Stimulated activated CD4-positive, alpha-beta T cell treated with anti-CD3 and anti-CD28 coated beads, Interleukin-15, amount 100 ng/mL, for 1 hour (primary cell): ENCODE measurements around the gene SMAD4.
"Not testable (repeated sequence)": the region's sequence is repeated elsewhere in the genome, so short reads cannot be mapped to it uniquely, and the experiment has no call there.

Source experiments
- DNase-seq, 2 donors: peaks; one replicate each; pipeline ENCODE4 v3.0.0-alpha.2; 2020; ENCODE audit warnings: low read depth in 1 of 2, low spot score in 1 of 2

Gene SMAD4

DNA sequence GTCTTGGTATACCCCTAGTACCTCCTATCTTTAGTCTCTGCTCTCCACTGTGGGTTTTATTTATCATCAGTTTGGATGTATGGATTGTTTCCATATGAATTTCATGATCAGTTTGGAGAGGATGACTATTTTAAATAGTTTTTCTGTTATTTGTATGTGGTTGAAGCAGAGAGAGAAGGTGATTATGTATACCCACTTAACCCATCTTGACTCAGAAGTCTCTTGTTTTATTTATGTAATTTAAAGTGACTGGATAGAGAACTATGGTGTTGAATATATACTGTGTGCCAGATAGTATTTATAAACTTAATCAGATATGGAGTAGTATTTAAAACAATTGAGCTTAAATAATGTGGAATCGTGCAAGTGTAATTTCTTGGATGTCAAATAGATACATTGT lies 39.9 kb downstream of the SMAD4 start:
- DNase-seq: no peak

DNA sequence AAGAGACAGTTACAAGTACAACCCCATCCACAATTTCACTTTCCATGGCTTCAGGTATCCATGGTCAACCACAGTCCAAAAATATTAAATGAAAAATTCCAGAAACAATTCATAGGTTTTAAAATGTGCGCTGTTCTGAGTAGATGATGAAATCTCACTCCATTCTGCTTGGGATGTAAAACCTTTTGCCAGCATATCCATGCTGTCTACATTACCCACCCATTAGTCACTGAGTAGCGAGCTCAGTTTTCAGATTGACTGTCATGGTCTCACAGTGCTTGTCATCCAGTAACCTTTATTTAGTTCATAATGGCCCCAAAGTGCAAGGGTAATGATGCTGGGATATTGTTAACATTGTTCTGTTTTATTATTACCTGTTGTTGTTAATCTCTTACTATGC lies 40.5 kb downstream of the SMAD4 start:
- no peak for DNase-seq

DNA sequence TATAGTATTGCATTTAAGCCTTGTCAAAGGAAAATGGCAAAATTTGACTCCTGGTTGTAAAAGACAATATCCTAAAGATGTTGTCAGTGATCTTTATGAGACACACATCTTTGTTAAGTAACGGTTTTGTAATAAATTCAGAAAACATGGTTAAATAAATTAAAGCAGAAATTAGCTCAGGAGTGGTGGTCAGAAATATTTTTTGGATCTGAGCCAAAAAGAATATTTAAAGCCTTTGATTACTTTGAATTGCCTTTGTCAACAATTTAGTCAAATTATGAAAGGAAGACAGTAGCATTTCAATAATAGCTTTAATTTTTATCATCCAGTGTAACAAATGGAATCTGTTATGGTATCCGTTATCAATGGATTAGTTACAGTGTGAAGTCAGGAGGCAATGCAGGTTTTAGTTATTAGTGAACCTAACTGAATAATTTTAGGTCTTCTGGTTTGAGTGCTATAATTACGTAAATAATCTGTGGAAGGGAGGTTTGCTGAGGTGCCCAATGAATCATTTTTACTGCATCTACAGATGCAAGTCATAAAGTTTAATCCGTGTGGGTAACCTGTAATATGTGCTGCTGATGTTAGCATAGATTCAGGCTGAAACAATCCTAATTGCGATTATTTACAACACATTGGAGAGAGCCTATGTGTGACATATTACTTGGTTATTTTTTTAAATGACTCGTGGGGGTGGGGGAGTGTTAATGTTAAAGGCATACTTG lies 42.7 kb downstream of the SMAD4 start:
- no peak for DNase-seq

DNA sequence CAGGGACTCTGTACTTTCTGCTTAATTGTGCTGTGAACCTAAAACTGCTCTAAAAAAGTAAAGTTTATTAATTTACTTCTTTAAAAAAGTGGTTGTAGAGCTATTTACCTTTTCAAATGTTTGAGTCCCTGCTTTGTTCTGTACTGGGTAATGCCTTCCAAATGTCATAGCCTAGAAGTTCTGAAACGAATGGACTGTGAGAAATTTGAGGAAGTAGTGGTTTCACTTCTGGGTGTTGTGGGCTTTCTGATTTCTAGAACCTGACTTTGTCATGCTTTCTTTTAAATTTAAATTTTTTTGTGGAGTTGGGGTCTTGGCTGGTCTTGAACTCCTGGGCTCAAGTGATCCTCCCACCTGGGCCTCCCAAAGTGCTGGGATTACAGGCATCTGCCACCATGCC lies 44.6 kb downstream of the SMAD4 start:
- no peak for DNase-seq

DNA sequence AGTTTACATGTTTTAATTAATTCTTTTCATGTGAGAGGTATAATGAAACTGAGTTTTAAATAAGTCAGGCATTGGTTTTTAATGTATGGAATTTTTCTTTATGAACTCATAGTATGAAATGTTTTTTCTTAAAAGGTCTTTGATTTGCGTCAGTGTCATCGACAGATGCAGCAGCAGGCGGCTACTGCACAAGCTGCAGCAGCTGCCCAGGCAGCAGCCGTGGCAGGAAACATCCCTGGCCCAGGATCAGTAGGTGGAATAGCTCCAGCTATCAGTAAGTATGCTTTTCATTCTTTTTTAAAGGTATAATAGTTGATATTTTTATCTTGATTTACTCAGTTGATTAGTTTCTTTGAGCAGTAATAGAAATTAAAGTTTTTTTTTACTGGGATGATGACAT lies 46.5 kb downstream of the SMAD4 start:
- no peak for DNase-seq

DNA sequence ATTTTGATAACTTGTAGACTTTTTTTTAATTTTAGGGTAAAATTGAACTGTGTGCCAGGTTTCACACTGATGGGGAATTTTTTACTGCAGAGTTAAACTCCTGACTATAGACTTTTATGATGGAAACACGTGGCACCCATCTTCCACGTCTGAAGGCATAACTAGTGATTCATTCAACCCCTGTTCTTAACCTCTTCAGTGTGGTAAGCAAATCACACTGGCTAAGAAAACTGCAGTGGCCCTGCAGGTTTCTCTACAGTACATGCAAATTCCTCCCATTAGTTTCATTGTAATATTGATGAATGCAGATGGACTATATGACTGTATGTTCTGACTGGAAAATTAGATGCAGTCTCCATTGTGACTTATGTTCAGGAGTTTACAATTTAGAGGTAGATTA lies 47.2 kb downstream of the SMAD4 start:
- no peak for DNase-seq

DNA sequence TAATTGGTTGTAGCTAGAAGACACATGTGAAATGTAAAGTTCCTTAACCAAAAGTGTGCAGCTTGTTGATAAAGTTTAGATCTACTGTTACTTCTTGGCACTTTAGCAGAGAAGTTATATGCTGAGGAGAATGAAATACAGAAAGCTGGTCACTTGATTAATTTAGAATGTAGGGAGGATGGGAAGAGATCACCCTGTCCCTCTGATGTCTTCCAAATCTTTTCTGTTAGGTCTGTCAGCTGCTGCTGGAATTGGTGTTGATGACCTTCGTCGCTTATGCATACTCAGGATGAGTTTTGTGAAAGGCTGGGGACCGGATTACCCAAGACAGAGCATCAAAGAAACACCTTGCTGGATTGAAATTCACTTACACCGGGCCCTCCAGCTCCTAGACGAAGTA lies 48.0 kb downstream of the SMAD4 start:
- no peak for DNase-seq

DNA sequence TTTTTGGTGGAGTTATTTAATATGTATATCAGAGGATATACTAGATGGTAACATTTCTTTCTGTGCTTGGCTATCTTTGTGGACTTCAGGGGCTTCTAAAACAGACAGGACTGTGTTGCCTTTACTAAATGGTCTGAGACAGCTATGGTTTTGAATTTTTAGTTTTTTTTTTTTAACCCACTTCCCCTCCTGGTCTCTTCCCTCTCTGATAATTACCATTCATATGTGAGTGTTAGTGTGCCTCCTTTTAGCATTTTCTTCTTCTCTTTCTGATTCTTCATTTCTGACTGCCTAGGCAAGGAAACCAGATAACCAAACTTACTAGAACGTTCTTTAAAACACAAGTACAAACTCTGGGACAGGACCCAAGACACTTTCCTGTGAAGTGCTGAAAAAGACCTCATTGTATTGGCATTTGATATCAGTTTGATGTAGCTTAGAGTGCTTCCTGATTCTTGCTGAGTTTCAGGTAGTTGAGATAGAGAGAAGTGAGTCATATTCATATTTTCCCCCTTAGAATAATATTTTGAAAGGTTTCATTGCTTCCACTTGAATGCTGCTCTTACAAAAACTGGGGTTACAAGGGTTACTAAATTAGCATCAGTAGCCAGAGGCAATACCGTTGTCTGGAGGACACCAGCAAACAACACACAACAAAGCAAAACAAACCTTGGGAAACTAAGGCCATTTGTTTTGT lies 52.7 kb downstream of the SMAD4 start:
- DNase-seq: no peak

DNA sequence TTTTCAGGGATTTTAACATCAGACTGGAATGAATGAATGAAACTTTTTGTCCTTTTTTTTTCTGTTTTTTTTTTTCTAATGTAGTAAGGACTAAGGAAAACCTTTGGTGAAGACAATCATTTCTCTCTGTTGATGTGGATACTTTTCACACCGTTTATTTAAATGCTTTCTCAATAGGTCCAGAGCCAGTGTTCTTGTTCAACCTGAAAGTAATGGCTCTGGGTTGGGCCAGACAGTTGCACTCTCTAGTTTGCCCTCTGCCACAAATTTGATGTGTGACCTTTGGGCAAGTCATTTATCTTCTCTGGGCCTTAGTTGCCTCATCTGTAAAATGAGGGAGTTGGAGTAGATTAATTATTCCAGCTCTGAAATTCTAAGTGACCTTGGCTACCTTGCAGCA lies 53.4 kb downstream of the SMAD4 start:
- no peak for DNase-seq

DNA sequence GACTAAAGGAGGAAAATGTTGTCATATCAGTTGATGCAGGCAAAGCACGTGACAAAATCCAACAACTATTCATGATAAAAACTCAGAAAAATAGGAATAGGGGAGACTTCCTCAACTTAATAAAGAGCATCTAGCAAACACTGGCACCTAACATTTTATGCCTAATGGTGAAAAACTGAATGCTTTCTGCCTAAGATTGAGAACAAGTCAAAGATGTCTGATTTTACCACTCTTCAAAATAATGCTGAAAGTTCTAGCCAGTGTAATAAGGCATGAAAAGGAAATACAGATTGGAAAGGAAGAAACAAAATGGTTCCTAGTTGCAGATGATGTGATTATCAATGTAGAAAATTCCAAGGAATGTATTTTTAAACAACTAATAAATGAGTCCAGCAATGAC lies 58.4 kb downstream of the SMAD4 start:
- no peak for DNase-seq

DNA sequence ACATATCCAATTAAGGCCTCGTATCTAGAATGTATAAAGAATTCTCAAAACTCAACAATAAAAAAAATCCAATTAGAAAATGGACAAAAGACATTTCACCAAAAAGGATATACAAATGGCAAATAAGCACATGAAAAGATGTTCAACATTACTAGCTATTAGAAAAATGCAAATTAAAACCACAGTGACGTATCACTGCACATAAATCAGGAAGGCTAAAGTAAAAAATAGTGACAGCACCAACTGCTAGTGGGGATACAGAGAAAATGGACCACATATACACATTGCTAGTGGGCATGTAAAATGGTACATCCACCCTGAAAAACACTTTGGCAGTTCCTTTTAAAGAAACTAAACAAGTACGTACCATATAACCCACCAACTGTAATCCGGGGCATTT lies 59.7 kb downstream of the SMAD4 start:
- DNase-seq: no peak

DNA sequence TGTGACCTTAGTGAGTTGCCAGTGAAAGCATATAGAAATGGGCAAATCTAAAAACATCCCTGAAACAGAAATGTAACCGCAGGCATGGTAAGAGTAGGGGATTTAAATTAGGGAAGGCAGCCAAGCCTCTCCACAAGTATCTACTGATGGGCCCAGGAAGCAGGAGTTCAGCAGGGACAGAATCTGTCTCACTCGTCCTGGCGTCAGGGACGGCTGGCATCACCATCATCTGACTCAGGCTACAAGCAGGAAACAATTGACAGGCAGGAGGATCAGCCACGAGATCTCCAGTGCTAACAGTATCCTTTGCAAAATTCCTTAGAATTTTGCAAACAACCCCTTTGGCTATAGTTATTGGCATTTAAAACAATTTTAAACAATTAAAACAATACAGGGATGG lies 61.3 kb downstream of the SMAD4 start:
- no peak for DNase-seq

DNA sequence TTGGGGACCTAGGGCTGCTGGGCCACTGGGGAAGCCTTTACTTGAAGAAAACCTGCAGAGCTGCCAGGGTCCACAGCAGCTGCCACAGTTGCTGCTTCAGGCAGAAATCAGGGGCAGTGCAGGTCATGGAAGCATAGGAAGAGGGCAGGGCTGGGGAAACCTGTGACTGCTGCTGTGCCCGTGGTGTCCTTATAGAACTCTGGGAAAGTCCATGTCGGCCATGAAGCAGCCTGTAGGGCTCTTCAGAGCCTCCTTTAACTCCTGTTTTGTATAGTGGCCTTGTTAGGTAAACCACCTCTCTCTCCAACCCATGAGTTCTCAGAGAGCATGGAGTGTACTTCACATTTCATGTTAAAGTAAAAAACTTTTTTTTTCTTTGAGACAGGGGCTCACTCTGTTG lies 62.1 kb downstream of the SMAD4 start:
- DNase-seq: no peak

DNA sequence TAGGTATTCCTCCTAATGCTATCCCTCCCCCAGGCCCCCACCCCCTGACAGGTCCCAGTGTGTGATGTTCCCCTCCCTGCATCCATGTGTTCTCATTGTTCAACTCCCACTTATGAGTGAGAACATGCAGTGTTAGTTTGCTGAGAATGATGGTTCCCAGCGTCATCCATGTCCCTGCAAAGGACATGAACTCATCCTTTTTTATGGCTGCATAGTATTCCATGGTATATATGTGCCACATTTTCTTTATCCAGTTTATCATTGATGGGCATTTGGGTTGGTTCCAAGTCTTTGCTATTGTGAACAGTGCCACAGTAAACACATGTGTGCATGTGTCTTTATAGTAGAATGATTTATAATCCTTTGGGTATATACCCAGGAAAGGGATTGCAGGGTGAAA lies 63.0 kb downstream of the SMAD4 start:
- DNase-seq: not testable (repeated sequence)

DNA sequence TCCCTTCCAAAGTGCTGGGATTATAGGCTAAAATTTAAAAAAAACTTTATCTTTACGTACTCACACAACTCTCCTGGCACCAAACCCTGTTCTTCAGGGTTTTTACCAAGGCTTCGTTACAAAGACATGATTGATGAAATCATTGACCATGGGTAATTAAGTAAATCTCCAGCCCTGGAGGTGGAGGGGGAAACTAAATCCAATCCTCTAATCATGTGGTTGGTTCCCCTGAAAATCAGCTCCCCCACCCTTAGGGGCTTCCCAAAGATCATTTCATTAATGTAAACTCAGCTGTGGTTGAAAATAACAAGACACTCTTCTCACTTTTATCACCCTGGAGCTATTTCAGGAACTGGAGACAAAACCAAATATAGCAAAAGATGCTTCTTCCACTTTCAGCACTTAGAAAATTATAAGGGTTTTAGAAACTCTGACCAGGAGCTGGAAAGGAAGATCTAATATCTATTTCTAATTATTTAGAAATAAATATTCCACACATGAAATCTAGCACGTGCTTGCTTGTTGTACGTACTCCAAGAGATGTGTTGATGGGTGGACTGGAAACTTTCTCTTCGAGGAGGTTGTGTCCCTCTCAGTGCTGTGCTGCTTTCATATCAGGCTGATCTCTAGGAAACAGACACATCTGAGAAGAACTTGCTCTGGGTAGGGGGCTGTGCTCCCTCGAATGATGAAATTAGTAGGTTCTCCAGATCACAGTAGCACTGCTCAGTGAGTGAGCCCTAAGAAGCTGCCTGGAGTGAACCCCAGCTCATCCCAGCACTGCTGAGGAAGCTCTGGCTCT lies 67.2 kb downstream of the SMAD4 start:
- no peak for DNase-seq

DNA sequence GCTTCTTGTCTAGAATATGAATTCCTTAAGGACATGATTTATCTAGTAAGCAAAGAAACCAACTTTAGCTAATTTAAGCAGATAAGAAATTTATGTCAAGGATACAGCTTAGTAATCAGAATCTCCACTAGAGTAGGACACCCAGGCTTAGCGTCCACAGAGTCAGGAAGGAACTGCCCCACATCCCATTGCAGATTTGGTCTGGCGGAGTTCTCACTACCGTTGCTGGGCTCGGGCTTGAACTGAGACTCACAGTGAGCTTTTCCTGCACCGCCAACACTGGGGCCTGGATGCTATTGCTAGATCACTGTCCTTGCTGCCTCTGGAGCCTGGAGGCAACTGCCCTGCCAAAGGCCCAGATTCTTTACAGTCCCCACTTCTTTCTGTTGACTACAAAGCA lies 68.1 kb downstream of the SMAD4 start:
- DNase-seq: no peak

DNA sequence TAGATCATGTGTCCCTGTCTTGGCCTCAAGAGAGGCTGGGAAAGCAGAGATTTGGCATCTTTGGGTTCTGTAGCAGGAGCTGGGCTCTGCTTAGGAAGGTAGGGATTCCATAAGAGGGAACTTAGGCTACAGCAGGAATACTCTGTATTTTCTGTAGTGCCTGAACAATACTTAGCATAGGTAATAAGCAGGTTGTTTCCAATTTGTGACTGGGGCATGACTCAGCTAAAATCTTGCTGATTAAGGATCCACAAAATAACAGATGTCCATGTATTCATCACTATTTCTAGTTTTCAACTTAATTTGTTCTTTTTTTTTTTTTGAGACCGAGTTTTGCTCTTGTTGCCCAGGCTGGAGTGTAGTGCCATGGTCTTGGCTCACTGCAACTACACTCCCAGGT lies 68.5 kb downstream of the SMAD4 start:
- no peak for DNase-seq

DNA sequence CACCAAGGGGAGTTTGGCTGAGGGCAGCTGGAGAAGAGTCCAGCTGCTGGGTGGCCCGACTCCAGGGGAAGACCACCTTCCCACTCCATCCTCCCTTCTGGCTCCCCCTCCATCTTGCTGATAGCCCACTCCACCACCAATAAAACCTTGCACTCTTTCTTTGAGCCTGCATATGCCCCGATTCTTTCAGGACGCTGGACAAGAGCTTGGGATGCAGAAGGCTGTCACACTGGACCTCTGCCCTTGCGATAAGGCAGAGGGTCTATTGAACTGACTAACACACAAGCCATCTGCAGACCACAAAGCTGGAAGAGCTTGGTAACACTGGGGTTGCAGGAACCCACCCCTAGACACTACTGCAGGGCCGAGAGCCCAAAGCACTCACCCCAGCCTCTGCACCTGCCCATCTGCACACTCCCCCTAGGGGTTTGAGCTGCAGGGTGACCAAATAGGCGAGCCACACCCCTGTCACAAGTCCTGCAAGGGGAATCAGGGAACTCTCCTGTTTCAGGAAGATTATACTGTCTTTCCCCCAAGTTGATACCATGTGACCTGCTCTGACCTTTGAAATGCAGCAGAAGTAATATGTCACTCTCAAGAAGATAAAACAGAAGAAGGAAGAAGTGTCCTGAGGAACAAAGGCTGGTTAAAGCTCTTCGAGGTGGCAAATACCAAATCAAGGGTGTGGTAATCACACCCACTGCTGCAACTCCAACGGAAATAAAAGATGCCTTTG lies 70.5 kb downstream of the SMAD4 start:
- DNase-seq: no peak

DNA sequence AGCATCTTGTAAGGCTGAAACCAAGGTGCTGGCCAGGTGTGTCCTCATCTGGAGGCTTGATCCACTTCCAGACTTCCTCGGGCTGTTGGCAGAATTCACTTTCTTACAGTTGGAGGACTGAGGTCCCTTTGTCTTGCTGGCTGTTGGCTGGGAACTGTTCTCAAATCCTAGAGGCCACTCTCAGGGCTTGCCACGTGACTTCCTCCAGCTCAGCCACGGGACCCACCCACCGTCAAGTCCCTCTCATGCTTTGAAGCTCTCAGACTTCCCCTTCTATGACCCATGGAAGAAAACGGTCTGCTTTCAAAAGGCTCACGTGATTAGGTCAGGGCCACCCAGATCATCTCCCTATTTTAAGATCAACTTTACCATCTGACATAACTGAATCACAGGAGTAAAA lies 77.1 kb downstream of the SMAD4 start:
- DNase-seq: no peak

DNA sequence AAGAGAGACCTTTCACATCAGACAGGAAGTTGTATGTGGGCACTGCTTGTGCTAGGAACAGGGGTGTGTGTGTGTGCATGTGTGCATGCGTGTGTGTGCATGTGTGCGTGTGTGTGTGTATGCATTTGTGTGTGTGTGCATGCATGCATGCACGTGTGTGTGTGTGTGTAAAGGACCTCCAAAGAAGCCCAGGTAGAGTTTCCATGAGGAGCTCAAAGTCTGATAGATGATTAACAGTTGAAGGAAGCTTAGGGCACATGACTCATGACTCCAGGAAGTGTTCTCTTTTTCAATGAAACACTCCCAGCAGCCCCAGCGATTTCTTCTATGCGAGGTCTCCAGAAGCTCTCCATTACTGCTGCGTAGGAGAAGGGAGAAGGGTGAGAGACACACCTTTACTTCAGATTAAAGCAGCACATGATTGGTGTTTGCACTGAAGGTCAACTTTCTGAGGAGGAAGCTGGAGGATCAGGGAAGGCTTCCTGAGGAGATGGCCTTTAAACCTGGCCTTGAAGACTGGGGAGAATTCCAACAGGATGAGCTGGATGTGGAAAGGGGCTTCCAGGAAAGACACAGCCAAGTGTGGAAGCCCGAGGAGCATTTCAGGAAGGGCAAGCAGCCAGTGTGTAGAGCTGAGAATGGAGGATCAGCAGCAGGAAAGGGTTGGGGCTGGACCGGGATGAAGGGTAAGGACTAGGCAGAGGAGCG lies 77.7 kb downstream of the SMAD4 start:
- no peak for DNase-seq

DNA sequence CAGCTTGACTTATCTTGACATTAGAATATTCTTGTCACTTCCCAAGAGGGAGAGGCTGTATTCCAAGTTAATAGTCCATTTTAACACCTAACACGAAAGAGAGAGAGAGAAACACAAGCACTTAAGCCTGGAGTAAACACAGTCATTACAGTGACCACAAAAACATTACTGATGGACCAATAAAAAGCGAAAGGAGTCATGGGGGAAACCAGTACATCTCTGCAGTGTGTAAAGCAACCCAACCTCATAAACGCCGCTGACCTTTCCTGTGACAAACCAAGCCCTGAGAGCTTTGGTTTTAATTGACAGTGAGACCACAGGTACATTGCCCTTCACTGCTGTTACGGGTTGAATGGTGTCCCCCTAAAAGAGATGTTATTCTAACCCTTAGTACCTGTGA lies 78.3 kb downstream of the SMAD4 start:
- DNase-seq: no peak
